Uterus (tissue), 2 donors: ENCODE measurements around the gene ELF2.

Source experiments
- POLR2A ChIP-seq, 2 donors: fragments of 450-650 bp; IDR thresholded peaks; one replicate each; pipeline ENCODE4 v1.6.1; 2016; ENCODE audit warnings: antibody characterized with exemption in 2 of 2, mild to moderate bottlenecking in 1 of 2, moderate library complexity in 1 of 2
- TF ChIP-seq, protein P1 (sequence below), 4 experiments: fragments of 200-600 bp in 2 of 4; fragments of 450-650 bp in 2 of 4; sonication (generic) in 2 of 4; IDR thresholded peaks; one replicate each; pipeline ENCODE4 v1.5.1; 2016 to 2019; ENCODE audit warnings: antibody characterized with exemption in 4 of 4, mild to moderate bottlenecking in 2 of 4, moderate library complexity in 1 of 4

DNA sequence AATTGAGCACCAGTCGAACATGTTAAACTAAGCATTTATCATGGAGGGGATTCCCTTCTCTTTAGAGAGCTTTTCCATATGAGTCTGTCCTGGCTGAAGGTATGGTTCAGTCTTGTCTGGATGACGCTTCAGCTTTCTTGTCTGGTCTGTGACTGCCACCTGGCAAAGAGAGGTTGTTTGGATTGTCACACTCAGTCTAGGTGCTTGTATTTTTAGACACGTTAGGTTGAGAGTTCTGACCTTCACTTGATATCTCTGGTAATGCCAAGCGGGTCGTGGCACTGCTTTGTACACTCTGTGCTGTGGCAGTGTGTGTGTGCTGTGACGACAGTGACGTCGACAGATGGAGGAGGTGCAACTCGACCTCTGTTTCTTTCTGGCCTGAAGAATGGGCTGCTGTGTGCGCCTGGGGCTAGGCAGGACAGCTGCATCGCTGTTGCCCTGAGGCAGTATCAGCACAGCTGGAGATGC, 148.8 kb downstream of the ELF2 start:
- no peak for TF ChIP-seq POLR2A (IDR thresholded peaks at IDR 0.05)
- TF ChIP-seq, protein P1, sequence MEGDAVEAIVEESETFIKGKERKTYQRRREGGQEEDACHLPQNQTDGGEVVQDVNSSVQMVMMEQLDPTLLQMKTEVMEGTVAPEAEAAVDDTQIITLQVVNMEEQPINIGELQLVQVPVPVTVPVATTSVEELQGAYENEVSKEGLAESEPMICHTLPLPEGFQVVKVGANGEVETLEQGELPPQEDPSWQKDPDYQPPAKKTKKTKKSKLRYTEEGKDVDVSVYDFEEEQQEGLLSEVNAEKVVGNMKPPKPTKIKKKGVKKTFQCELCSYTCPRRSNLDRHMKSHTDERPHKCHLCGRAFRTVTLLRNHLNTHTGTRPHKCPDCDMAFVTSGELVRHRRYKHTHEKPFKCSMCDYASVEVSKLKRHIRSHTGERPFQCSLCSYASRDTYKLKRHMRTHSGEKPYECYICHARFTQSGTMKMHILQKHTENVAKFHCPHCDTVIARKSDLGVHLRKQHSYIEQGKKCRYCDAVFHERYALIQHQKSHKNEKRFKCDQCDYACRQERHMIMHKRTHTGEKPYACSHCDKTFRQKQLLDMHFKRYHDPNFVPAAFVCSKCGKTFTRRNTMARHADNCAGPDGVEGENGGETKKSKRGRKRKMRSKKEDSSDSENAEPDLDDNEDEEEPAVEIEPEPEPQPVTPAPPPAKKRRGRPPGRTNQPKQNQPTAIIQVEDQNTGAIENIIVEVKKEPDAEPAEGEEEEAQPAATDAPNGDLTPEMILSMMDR (IDR thresholded peaks at IDR 0.05), result no peak
